Measurements from ENCODE around the gene MAGI2.

Gene MAGI2

GRCh38 chr7:78081344-78081743, 1372.1 kb downstream of the MAGI2 start:
- no peak for DNase-seq (ENCODE audit: low spot score)

- peak; percentile 17 for DNase-seq (ENCODE audit: low spot score)
Observed at GRCh38 chr7:78080811-78081210, 1372.7 kb downstream of the MAGI2 start.

- DNase-seq (ENCODE audit: low spot score) = no peak
Observed at GRCh38 chr7:78080241-78080640, 1373.2 kb downstream of the MAGI2 start.

GRCh38 chr7:78074713-78075112, 1378.8 kb downstream of the MAGI2 start:
- no peak for DNase-seq (ENCODE audit: low spot score)

- no peak for DNase-seq (ENCODE audit: low spot score)
Observed at GRCh38 chr7:78073609-78074382, 1379.7 kb downstream of the MAGI2 start.

- DNase-seq (ENCODE audit: low spot score) = no peak
Observed at GRCh38 chr7:78072201-78072590, 1381.3 kb downstream of the MAGI2 start.

- no peak for DNase-seq (ENCODE audit: low spot score)
Observed at GRCh38 chr7:78071491-78072200, 1381.8 kb downstream of the MAGI2 start.

- no peak for DNase-seq (ENCODE audit: low spot score)
Observed at GRCh38 chr7:78066599-78066998, 1386.9 kb downstream of the MAGI2 start.

- no peak for DNase-seq (ENCODE audit: low spot score)
Observed at GRCh38 chr7:78063758-78064157, 1389.7 kb downstream of the MAGI2 start.

- no peak for DNase-seq (ENCODE audit: low spot score)
Observed at GRCh38 chr7:78062214-78062613, 1391.3 kb downstream of the MAGI2 start.

- no peak for DNase-seq (ENCODE audit: low spot score)
Observed at GRCh38 chr7:78057571-78057970, 1395.9 kb downstream of the MAGI2 start.

GRCh38 chr7:78055599-78055998, 1397.9 kb downstream of the MAGI2 start:
- DNase-seq (ENCODE audit: low spot score) = no peak

GRCh38 chr7:78055001-78055573, 1398.4 kb downstream of the MAGI2 start:
- DNase-seq (ENCODE audit: low spot score) = no peak

- no peak for DNase-seq (ENCODE audit: low spot score)
Observed at GRCh38 chr7:78052112-78052511, 1401.4 kb downstream of the MAGI2 start.

GRCh38 chr7:78047800-78048199, 1405.7 kb downstream of the MAGI2 start:
- DNase-seq (ENCODE audit: low spot score) = no peak

GRCh38 chr7:78043159-78043558, 1410.3 kb downstream of the MAGI2 start:
- no peak for DNase-seq (ENCODE audit: low spot score)

GRCh38 chr7:78041423-78041822, 1412.0 kb downstream of the MAGI2 start:
- DNase-seq (ENCODE audit: low spot score) = no peak

- DNase-seq (ENCODE audit: low spot score) = no peak
Observed at GRCh38 chr7:78039790-78040776, 1413.4 kb downstream of the MAGI2 start.

GRCh38 chr7:78038465-78039080, 1414.9 kb downstream of the MAGI2 start:
- no peak for DNase-seq (ENCODE audit: low spot score)

- no peak for DNase-seq (ENCODE audit: low spot score)
Observed at GRCh38 chr7:78037603-78038002, 1415.9 kb downstream of the MAGI2 start.

- no peak for DNase-seq (ENCODE audit: low spot score)
Observed at GRCh38 chr7:78033410-78033809, 1420.1 kb downstream of the MAGI2 start.

GRCh38 chr7:78026492-78026891, 1427.0 kb downstream of the MAGI2 start:
- no peak for DNase-seq (ENCODE audit: low spot score)
